ENCODE measurements around the gene STAT1. TPM values are rescaled to one million over a fixed set of nuclear protein-coding genes. Genes with fewer than 3 reads are reported as not detected.
A peak's percentile ranks its signal among the peaks of the same experiment; 100 is the strongest.

The STAT1 gene
- total and polyA plus RNA-seq, 4 donors = 30.1 to 70.7 (median 55.7) TPM

DNA sequence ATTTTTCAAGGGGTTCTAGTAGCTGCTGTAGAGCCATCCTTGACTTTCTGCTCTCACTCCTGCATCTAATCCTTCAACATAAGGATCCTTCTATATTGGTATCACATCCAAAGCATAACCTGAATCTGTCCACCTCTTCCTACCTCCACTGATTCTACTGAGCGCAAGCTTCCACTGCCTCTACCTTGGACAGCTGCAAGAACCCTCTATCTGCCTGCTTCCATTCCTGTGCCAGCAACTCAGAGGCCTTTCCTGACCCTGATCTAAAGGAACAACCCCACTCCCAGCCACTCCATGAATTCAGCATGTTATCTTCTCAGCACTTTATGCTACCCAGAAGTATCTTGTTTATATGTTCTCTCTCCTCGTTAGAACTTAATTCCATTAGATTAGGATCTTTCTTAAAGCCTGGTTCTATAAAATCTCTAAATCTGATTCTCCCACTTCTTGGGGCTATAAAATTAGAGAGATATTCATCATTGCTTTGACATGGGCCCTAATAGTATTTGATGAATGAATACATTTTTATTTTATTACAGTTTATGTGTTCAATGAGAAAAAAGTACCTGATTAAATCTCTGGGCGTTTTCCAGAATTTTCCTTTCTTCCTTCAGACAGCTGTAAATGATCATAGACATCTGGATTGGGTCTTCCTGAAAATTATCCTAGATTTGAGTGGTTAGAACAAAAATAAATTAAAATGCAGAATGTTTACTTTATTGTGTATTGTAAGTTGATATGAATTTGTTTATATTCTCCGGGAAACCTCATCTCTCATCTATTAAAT lies 6.8 kb downstream of the STAT1 start:
- Histone ChIP-seq H3K36me3 (ENCODE audit: control insufficient read depth in 1 of 2, insufficient read depth in 2 of 2, low read length in 1 of 2) (peaks cover 7 to 10% of the 10 kb centered on the region in 2 donors), H3K4me3 (ENCODE audit: low read length in 2 of 2) (no peak overlapping the region), H3K27ac (ENCODE audit: low read depth in 1 of 2, low read length in 2 of 2) (no peak overlapping the region), H3K4me1 (ENCODE audit: control insufficient read depth in 1 of 2, insufficient read depth in 2 of 2, low read length in 2 of 2) (no peaks in the 10 kb centered on the region), H3K9me3 (ENCODE audit: control insufficient read depth, low read length) (no peaks in the 10 kb centered on the region), H3K27me3 (ENCODE audit: control insufficient read depth in 1 of 2, insufficient read depth in 2 of 2, low read length in 1 of 2) (no peaks in the 10 kb centered on the region)
- ATAC-seq (ENCODE audit: low FRiP score) (no peak), DNase-seq (no peak)
- intact Hi-C loops (cut with DNase I) = no loop called here
- 95% methylated on average over 4 of the region's 4 CpGs for WGBS, 2 donors

DNA sequence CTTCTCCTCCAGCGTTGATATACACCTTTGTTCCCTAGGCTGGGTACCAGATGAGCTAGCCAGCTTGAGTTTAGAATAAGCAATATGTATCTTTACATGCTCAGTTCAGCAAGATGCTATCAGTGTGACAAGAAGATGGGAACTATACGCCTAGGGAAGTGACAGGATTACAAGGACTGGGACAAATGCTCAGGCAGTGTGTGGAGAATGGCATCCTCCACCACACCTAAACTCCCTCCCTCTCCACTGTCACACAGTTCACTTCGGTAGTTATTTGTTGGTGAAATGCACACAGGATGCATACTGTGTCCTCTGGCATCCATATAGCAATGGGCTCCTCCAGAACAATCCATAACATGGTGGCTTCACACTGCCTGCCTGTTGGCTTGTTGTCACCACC lies 7.7 kb downstream of the STAT1 start:
- Histone ChIP-seq H3K4me3 (ENCODE audit: low read length in 2 of 2) (no peak overlapping the region), H3K36me3 (ENCODE audit: control insufficient read depth in 1 of 2, insufficient read depth in 2 of 2, low read length in 1 of 2) (peaks cover 7 to 10% of the 10 kb centered on the region in 2 donors), H3K27me3 (ENCODE audit: control insufficient read depth in 1 of 2, insufficient read depth in 2 of 2, low read length in 1 of 2) (no peaks in the 10 kb centered on the region), H3K9me3 (ENCODE audit: control insufficient read depth, low read length) (no peaks in the 10 kb centered on the region), H3K27ac (ENCODE audit: low read depth in 1 of 2, low read length in 2 of 2) (no peak overlapping the region), H3K4me1 (ENCODE audit: control insufficient read depth in 1 of 2, insufficient read depth in 2 of 2, low read length in 2 of 2) (no peaks in the 10 kb centered on the region)
- DNase-seq = no peak
- intact Hi-C loops (cut with DNase I) = no loop called here
- no peak for ATAC-seq (ENCODE audit: low FRiP score)
- WGBS, 2 donors = 95 to 97% methylated on average over 3 of the region's 3 CpGs

DNA sequence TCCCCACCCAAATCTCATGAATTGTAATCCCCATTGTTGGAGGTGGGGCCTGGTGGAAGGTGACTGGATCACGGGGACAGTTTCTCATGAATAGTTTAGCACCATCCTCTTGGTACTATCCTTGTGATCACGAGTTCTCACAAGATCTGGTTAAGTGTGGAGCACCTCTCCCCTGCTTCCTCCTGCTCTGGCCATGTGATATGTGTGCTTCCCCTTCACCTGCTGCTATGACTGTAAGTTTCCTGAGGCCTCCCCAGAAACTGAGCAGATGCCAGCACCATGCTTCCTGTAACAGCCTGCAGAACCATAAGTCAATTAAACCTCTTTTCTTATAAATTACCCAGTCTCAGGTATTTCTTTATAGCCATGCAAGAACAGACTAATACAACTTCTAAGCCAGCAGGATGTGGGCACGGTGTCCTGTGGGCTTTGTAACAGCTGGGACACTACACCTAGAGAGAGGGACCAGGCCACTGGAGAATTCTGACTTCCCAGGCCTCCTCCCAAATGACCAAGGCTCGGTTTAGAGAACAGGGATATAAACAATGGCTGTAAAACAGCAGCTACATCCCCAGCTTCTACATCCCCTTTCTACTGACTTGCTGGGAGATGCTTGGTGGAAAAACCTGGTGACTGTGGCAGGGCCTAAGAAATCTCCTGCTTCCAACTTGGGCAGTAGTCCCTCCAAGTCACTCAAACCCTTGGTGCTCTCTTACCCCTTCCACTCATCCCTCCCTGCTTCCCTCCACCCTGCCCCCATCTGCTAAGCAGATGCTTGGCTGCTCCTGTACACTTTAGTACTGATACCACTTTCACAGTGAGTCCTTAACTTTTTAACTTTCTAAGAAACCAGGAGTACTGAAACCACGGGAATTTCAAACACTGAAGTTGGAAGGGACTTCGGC lies 10.3 kb downstream of the STAT1 start:
- ATAC-seq (ENCODE audit: low FRiP score) = no peak
- DNase-seq = no peak
- peaks cover 9 to 12% of the 10 kb centered on the region in 2 donors for H3K36me3 ChIP-seq (ENCODE audit: control insufficient read depth in 1 of 2, insufficient read depth in 2 of 2, low read length in 1 of 2)

DNA sequence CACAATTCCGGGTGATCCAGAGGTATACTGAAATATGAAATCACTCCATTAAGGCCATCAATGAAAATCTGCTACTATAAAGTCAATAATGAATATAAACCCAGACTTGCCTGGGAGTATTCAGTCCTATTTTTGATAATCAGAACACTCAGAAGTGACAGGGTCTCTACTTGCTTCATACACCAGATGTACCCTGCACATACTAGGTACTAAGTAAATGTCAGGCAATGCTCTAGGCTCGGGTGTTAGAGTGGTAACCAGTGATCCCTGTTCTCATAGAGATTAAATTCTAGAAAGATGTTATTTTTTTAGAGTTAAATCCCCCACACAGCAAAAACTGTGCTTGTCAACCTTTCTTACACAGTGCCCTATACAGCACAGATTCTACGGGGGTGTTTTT lies 12.3 kb downstream of the STAT1 start:
- Histone ChIP-seq H3K4me3 (ENCODE audit: low read length in 2 of 2) (no peak overlapping the region), H3K9me3 (ENCODE audit: control insufficient read depth, low read length) (no peaks in the 10 kb centered on the region), H3K27me3 (ENCODE audit: control insufficient read depth in 1 of 2, insufficient read depth in 2 of 2, low read length in 1 of 2) (no peaks in the 10 kb centered on the region), H3K4me1 (ENCODE audit: control insufficient read depth in 1 of 2, insufficient read depth in 2 of 2, low read length in 2 of 2) (no peaks in the 10 kb centered on the region), H3K36me3 (ENCODE audit: control insufficient read depth in 1 of 2, insufficient read depth in 2 of 2, low read length in 1 of 2) (peaks cover 9 to 14% of the 10 kb centered on the region in 2 donors), H3K27ac (ENCODE audit: low read depth in 1 of 2, low read length in 2 of 2) (no peak overlapping the region)
- no peak for ATAC-seq (ENCODE audit: low FRiP score)
- 89 to 91% methylated on average over 3 of the region's 3 CpGs for WGBS, 2 donors
- no peak for DNase-seq
- intact Hi-C loops (cut with DNase I) = no loop called here

More for the DNA sequence above, 10.3 kb downstream of the STAT1 start:
- WGBS, 2 donors = 96 to 98% methylated on average over 6 of the region's 6 CpGs
- H3K4me3 ChIP-seq (ENCODE audit: low read length in 2 of 2) = no peak overlapping the region
- H3K4me1 ChIP-seq (ENCODE audit: control insufficient read depth in 1 of 2, insufficient read depth in 2 of 2, low read length in 2 of 2) = no peaks in the 10 kb centered on the region
- no peaks in the 10 kb centered on the region for H3K9me3 ChIP-seq (ENCODE audit: control insufficient read depth, low read length)
- intact Hi-C loops (cut with DNase I) = no loop called here
- no peak overlapping the region for H3K27ac ChIP-seq (ENCODE audit: low read depth in 1 of 2, low read length in 2 of 2)
- H3K27me3 ChIP-seq (ENCODE audit: control insufficient read depth in 1 of 2, insufficient read depth in 2 of 2, low read length in 1 of 2) = no peaks in the 10 kb centered on the region

DNA sequence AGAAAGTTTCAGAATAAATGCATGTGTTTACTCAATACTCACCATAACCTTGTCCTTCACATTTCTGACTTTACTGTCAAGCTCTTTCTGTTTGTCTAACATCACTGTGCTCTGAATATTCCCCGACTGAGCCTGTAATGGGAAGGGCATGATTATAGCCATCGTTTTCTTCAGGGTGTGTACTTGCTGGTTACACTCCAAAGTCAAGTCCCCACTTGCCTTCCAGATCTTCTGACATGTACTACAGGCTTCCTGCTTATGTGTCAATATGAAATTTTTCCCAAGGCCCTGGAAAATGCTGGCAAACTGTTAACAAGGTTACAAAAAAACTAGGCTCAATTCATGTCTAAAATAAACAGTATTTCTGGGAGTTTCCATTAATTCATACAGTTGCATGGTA lies 12.9 kb downstream of the STAT1 start:
- Histone ChIP-seq H3K9me3 (ENCODE audit: control insufficient read depth, low read length) (no peaks in the 10 kb centered on the region), H3K4me3 (ENCODE audit: low read length in 2 of 2) (no peak overlapping the region), H3K36me3 (ENCODE audit: control insufficient read depth in 1 of 2, insufficient read depth in 2 of 2, low read length in 1 of 2) (peaks cover 7 to 12% of the 10 kb centered on the region in 2 donors), H3K4me1 (ENCODE audit: control insufficient read depth in 1 of 2, insufficient read depth in 2 of 2, low read length in 2 of 2) (no peaks in the 10 kb centered on the region), H3K27me3 (ENCODE audit: control insufficient read depth in 1 of 2, insufficient read depth in 2 of 2, low read length in 1 of 2) (no peaks in the 10 kb centered on the region), H3K27ac (ENCODE audit: low read depth in 1 of 2, low read length in 2 of 2) (no peak overlapping the region)
- WGBS, 2 donors = 38% methylated on average over 2 of the region's 2 CpGs
- ATAC-seq (ENCODE audit: low FRiP score) (no peak), DNase-seq (no peak)
- intact Hi-C loops (cut with DNase I) = no loop called here

DNA sequence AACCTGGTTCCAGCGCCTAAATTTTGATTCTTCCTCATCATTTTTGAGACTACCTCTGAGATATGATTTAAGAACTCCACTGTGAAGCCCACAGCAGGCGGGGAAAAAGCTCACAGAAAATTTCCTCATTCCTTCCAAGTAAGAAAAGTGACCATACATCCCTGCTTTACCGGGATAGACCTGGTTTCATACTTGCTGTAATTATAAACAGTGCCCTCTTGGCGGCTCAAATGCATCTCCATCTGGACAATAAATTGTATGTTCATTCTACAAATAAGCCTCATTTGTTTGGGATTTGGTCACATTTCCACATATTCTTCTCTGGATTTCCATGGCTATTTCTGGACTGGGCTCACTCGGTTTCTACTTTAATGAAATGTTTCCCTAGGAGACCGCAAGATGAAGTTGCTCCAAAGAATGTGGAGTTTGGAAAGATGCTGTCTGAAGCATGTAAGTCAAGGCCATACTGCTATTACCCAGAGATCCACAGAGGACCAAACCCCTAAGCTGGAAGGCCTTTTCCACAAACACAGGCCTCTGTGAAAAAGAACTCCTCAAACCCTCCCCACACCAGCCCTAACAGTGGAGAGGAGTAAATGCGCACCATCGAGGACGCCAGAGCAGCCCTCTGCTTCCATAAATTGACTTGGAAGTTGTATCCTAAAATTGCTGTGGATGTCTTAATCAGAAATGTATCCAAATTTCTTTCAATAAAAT lies 13.9 kb downstream of the STAT1 start:
- H3K9me3 ChIP-seq (ENCODE audit: control insufficient read depth, low read length) = no peaks in the 10 kb centered on the region
- ATAC-seq (ENCODE audit: low FRiP score) (no peak), DNase-seq (no peak)
- no peaks in the 10 kb centered on the region for H3K27me3 ChIP-seq (ENCODE audit: control insufficient read depth in 1 of 2, insufficient read depth in 2 of 2, low read length in 1 of 2)
- peak overlapping the region in 1 of 2 donors; percentile 21 for H3K27ac ChIP-seq (ENCODE audit: low read depth in 1 of 2, low read length in 2 of 2)
- peaks cover 5 to 7% of the 10 kb centered on the region in 2 donors for H3K36me3 ChIP-seq (ENCODE audit: control insufficient read depth in 1 of 2, insufficient read depth in 2 of 2, low read length in 1 of 2)
- no peak overlapping the region for H3K4me3 ChIP-seq (ENCODE audit: low read length in 2 of 2)
- intact Hi-C loops (cut with DNase I) = no loop called here
- H3K4me1 ChIP-seq (ENCODE audit: control insufficient read depth in 1 of 2, insufficient read depth in 2 of 2, low read length in 2 of 2) = no peaks in the 10 kb centered on the region
- 78 to 79% methylated on average over 9 of the region's 9 CpGs for WGBS, 2 donors

DNA sequence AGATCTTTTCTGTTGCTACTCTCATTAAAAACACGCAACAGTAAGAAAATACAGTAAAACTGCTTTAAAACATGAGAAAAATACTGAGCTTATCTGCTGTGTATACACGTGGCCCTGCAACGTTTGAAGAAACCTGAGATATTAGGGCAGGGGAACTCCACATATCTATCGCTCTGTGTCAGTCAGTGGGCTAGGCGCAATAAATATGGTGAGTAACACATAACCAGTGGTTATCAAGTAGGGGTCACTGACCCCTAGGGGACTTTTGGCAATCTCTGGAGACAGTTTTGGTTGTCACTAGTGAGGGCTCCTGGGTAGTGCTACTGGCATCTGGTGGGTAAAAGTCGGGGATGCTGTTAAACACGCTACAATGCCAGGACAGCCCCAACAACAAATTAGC lies 14.9 kb downstream of the STAT1 start:
- Histone ChIP-seq H3K4me3 (ENCODE audit: low read length in 2 of 2) (no peak overlapping the region), H3K4me1 (ENCODE audit: control insufficient read depth in 1 of 2, insufficient read depth in 2 of 2, low read length in 2 of 2) (no peaks in the 10 kb centered on the region), H3K9me3 (ENCODE audit: control insufficient read depth, low read length) (no peaks in the 10 kb centered on the region), H3K27ac (ENCODE audit: low read depth in 1 of 2, low read length in 2 of 2) (no peak overlapping the region), H3K27me3 (ENCODE audit: control insufficient read depth in 1 of 2, insufficient read depth in 2 of 2, low read length in 1 of 2) (no peaks in the 10 kb centered on the region), H3K36me3 (ENCODE audit: control insufficient read depth in 1 of 2, insufficient read depth in 2 of 2, low read length in 1 of 2) (peaks cover 2 to 7% of the 10 kb centered on the region in 2 donors)
- DNase-seq (no peak), ATAC-seq (ENCODE audit: low FRiP score) (no peak)
- 85 to 90% methylated on average over 7 of the region's 7 CpGs for WGBS, 2 donors
- intact Hi-C loops (cut with DNase I) = no loop called here

DNA sequence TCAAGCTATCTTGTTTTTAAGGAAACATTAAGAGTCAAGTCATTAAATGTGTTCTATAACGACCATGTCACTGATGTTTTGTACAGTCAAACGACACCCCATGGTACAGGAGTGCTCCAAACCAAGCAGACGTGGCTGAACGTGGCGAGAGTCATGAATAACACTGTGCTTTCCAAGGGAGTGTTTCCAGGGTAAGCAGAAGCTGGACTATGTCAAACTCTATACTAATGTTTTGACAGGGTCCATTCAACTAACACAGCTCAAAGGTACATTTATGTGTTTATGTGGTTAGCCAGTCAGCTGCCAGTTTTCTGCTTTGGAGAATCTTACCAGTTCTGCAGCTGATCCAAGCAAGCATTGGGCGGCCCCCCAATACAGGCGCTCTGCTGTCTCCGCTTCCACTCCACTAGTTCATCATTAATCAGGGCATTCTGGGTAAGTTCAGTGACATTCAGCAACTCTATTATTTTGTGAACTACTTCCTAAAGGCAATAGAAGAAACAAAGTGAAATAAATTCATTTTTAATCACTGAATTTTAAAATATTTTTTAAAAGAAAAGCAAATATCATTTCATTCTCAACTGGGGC lies 16.4 kb downstream of the STAT1 start:
- DNase-seq = no peak
- ATAC-seq (ENCODE audit: low FRiP score) = no peak
- intact Hi-C loops (cut with DNase I) = no loop called here
- WGBS, 2 donors = 44 to 48% methylated on average over 8 of the region's 8 CpGs
- Histone ChIP-seq H3K27ac (ENCODE audit: low read depth in 1 of 2, low read length in 2 of 2) (no peak overlapping the region), H3K4me3 (ENCODE audit: low read length in 2 of 2) (no peak overlapping the region), H3K4me1 (ENCODE audit: control insufficient read depth in 1 of 2, insufficient read depth in 2 of 2, low read length in 2 of 2) (no peaks in the 10 kb centered on the region), H3K36me3 (ENCODE audit: control insufficient read depth in 1 of 2, insufficient read depth in 2 of 2, low read length in 1 of 2) (peaks cover 2 to 7% of the 10 kb centered on the region in 2 donors), H3K9me3 (ENCODE audit: control insufficient read depth, low read length) (no peaks in the 10 kb centered on the region), H3K27me3 (ENCODE audit: control insufficient read depth in 1 of 2, insufficient read depth in 2 of 2, low read length in 1 of 2) (no peaks in the 10 kb centered on the region)
